Urinary bladder (tissue), 4 donors: ENCODE measurements around the gene WDR70. TPM values are rescaled to one million over a fixed set of nuclear protein-coding genes. Genes with fewer than 3 reads are reported as not detected.

Experiments
- DNase-seq: peaks from one replicate; pipeline ENCODE4 v3.0.0-alpha.2; 2015; ENCODE audit errors: extremely low spot score
- H3K27ac ChIP-seq: one replicate; pipeline ENCODE4 v1.5.1; 2013; ENCODE audit warnings: low read depth, mild to moderate bottlenecking, moderate library complexity
- H3K36me3 ChIP-seq: one replicate; pipeline ENCODE4 v1.6.1; 2013; ENCODE audit warnings: mild to moderate bottlenecking, moderate library complexity; ENCODE audit not compliant: insufficient read depth
- H3K4me1 ChIP-seq: one replicate; pipeline ENCODE4 v1.6.1; 2013; ENCODE audit warnings: mild to moderate bottlenecking, moderate library complexity; ENCODE audit not compliant: insufficient read depth
- H3K4me3 ChIP-seq: one replicate; pipeline ENCODE4 v1.5.1; 2013; ENCODE audit warnings: low read depth, low read length
- WGBS: extraction: QIAGEN DNeasy Blood & Tissue Kit; methylation state at CpG from one replicate; pipeline ENCODE4 v1.1.7; 2013; 5-methylcytosine and 5-hydroxymethylcytosine counted together
- polyA plus RNA-seq: library from polyadenylated mRNA; stranded (reverse); fragments of 200-250 nt; gene quantifications from one replicate; pipeline ENCODE4 v1.2.3, GENCODE V29; 2013
- total RNA-seq: library from RNA; depleted of rRNA; stranded (reverse); fragments of >200 nt; gene quantifications from one replicate; pipeline ENCODE4 v1.2.3, GENCODE V29; 2014
- donor health status: healthy with polysubstance abuse.
- donor health status: healthy.

The WDR70 gene
- total and polyA plus RNA-seq, 2 donors, result 19.3 to 48.3 TPM

DNA sequence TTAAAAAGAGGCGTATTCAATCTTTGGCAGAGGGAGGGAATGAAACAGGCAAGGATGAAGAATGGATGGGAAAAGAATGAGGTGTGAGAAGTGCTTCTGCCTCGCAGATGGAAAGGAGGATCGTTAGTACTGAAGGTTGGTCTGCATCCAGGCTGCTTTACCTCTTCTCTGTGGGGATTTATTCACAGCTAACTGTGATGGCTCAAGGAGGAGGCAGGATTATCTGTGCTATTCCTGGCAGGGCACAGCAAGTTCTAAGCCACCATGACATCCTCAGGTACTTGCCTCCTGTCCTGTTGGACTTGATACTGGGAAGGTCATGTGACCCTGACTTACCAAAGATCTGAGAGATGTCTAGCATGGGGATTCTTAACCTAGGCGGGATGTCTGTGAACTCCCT is 376.5 kb downstream of the WDR70 start:
- H3K4me1 ChIP-seq, result no peaks in the 10 kb centered on the region
- no peak overlapping the region for H3K27ac ChIP-seq
- no peak overlapping the region for H3K4me3 ChIP-seq
- no peaks in the 10 kb centered on the region for H3K36me3 ChIP-seq
- no peak for DNase-seq
- WGBS, result 90% methylated on average over 4 of the region's 4 CpGs

GRCh38 chr5:37756248-37756647 is 377.1 kb downstream of the WDR70 start:
- H3K27ac ChIP-seq, result no peak overlapping the region
- no peak for DNase-seq
- H3K4me3 ChIP-seq, result no peak overlapping the region

GRCh38 chr5:37757980-37758582 is 379.0 kb downstream of the WDR70 start:
- H3K4me1 ChIP-seq, result no peaks in the 10 kb centered on the region
- no peak overlapping the region for H3K4me3 ChIP-seq
- no peaks in the 10 kb centered on the region for H3K36me3 ChIP-seq
- H3K27ac ChIP-seq, result no peak overlapping the region
- 95% methylated on average over 4 of the region's 4 CpGs for WGBS
- DNase-seq, result no peak

More at GRCh38 chr5:37756248-37756647, 377.1 kb downstream of the WDR70 start:
- Histone ChIP-seq H3K36me3 (no peaks in the 10 kb centered on the region), H3K4me1 (no peaks in the 10 kb centered on the region)

DNA sequence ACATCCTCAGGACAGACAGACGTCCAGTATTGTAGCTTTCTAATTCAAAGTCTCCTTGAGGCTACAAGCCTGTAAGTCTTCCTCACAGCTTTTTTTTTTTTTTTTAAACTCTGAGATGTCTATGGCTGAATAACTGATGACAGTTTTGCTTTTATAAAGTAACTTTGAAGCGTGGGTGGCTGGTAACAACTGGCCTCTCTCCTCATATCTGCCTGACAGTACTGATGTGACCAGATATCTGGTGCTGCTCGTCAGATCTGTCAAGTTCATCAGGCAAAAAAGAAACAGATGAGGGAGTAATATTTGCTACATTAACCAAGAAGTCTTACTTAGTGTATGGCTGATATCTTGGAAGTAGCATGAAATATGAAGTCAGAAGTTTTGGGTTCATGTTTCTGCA is 388.1 kb downstream of the WDR70 start:
- no peaks in the 10 kb centered on the region for H3K4me1 ChIP-seq

GRCh38 chr5:37767961-37768360 is 388.8 kb downstream of the WDR70 start:
- H3K4me1 ChIP-seq, result no peaks in the 10 kb centered on the region
- H3K27ac ChIP-seq, result no peak overlapping the region
- no peaks in the 10 kb centered on the region for H3K36me3 ChIP-seq
- 90% methylated on average over 4 of the region's 4 CpGs for WGBS
- H3K4me3 ChIP-seq, result no peak overlapping the region
- no peak for DNase-seq

More for the DNA sequence above, 388.1 kb downstream of the WDR70 start:
- Histone ChIP-seq H3K4me3 (no peak overlapping the region), H3K36me3 (no peaks in the 10 kb centered on the region), H3K27ac (no peak overlapping the region)
- 84% methylated on average over 3 of the region's 3 CpGs for WGBS
- DNase-seq, result no peak

DNA sequence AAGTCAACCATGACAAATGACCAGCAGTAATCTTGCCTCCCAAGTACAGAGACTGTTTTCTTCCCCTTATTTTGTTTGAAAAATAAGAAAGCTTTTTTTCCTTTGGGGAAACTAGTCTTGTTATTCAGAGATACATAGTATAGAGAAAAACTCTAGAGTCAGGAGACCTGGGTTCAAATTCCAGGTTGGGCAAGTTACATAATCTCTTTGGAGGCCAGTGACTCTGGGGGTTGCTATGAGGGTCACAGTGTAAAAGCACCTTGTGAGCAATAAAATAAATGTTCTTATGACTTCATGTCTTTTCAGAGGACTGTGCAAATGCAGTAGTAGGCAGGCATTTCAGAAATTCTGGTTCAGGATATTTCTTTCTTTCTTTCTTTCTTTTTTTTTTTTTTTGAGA is 389.3 kb downstream of the WDR70 start:
- Histone ChIP-seq H3K4me1 (no peaks in the 10 kb centered on the region), H3K4me3 (no peak overlapping the region), H3K27ac (no peak overlapping the region), H3K36me3 (no peaks in the 10 kb centered on the region)
- no peak for DNase-seq

- no peak overlapping the region for H3K27ac ChIP-seq
- H3K4me1 ChIP-seq, result no peaks in the 10 kb centered on the region
- H3K4me3 ChIP-seq, result no peak overlapping the region
- 83% methylated on average over 4 of the region's 4 CpGs for WGBS
- no peaks in the 10 kb centered on the region for H3K36me3 ChIP-seq
- no peak for DNase-seq
Measured at GRCh38 chr5:37769108-37769507, 390.0 kb downstream of the WDR70 start.

DNA sequence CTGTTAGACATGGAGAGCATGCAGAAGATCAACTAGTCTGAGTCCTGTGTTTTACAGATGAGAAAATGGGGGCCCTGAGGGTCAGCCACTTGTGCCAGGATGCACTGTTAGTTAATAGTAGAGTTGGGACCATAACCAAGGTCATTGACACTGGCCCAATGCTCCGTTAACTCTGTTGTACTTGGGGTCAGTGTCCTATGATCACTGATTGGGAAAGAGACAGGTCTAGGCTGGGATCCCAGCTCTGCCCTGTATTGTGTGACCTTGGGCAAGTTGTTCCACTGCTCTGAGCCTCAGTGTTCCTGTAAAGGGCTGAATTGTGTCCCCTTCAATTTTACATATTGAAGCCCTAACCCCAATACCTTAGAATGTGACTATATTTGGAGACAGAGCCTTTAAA is 390.7 kb downstream of the WDR70 start:
- 87% methylated on average over 1 of the region's 1 CpG for WGBS
- Histone ChIP-seq H3K4me1 (no peaks in the 10 kb centered on the region), H3K36me3 (no peaks in the 10 kb centered on the region), H3K4me3 (no peak overlapping the region), H3K27ac (no peak overlapping the region)
- DNase-seq, result no peak

- Histone ChIP-seq H3K27ac (no peak overlapping the region), H3K36me3 (no peaks in the 10 kb centered on the region), H3K4me1 (no peaks in the 10 kb centered on the region), H3K4me3 (no peak overlapping the region)
- 26% methylated on average over 1 of the region's 1 CpG for WGBS
- DNase-seq, result no peak
Measured at GRCh38 chr5:37770786-37771185, 391.7 kb downstream of the WDR70 start.

DNA sequence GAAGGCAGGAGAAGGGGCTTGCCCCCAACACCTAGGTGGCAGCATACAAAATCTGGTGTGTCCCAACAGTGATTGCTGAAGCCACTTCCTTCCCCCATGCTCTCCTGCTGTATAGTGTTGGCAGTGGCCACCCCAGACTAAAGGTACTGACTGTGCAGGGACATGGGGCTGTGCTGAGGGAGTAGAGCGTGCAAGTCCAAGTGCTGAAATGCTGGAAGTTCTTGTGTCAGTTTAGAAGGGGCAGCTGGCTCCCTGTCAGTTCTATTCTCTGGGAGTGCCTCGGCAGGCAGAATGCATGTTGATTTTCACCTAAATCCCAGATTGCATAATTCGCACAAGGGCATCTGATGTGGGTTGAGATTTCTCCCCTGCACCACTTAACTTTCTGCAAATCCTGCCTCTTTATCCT is 392.1 kb downstream of the WDR70 start:
- Histone ChIP-seq H3K4me1 (no peaks in the 10 kb centered on the region), H3K27ac (no peak overlapping the region), H3K4me3 (no peak overlapping the region), H3K36me3 (no peaks in the 10 kb centered on the region)
- DNase-seq, result no peak
- 39% methylated on average over 3 of the region's 3 CpGs for WGBS

GRCh38 chr5:37771731-37772130 is 392.6 kb downstream of the WDR70 start:
- H3K4me3 ChIP-seq, result no peak overlapping the region
- no peak overlapping the region for H3K27ac ChIP-seq
- no peak for DNase-seq
- H3K4me1 ChIP-seq, result no peaks in the 10 kb centered on the region
- 81% methylated on average over 2 of the region's 2 CpGs for WGBS
- H3K36me3 ChIP-seq, result no peaks in the 10 kb centered on the region

DNA sequence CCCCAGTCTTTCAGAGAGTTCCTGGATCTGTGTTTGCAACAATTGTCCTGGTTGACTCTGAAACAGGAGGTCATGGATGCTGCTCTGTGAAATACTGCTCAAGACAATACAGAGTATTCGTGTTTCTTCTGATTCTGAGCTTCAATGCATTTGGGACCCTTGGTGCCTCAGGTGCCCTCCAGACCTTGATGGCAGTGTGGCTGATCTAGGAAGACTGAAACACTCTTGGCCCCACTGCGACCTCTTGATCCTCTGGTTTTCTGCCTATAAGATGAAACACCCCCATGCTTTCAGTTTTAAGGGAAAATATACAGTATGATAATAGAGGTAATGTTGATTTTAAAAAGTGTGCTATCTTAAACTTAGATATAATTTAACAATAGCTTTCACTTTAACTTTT is 393.1 kb downstream of the WDR70 start:
- DNase-seq, result no peak
- Histone ChIP-seq H3K36me3 (no peaks in the 10 kb centered on the region), H3K4me1 (no peaks in the 10 kb centered on the region), H3K27ac (no peak overlapping the region), H3K4me3 (no peak overlapping the region)
- 95% methylated on average over 2 of the region's 2 CpGs for WGBS

- Histone ChIP-seq H3K27ac (no peak overlapping the region), H3K36me3 (no peaks in the 10 kb centered on the region), H3K4me3 (no peak overlapping the region), H3K4me1 (no peaks in the 10 kb centered on the region)
- no peak for DNase-seq
- WGBS, result 95% methylated on average over 1 of the region's 1 CpG
Measured at GRCh38 chr5:37773809-37774208, 394.7 kb downstream of the WDR70 start.

DNA sequence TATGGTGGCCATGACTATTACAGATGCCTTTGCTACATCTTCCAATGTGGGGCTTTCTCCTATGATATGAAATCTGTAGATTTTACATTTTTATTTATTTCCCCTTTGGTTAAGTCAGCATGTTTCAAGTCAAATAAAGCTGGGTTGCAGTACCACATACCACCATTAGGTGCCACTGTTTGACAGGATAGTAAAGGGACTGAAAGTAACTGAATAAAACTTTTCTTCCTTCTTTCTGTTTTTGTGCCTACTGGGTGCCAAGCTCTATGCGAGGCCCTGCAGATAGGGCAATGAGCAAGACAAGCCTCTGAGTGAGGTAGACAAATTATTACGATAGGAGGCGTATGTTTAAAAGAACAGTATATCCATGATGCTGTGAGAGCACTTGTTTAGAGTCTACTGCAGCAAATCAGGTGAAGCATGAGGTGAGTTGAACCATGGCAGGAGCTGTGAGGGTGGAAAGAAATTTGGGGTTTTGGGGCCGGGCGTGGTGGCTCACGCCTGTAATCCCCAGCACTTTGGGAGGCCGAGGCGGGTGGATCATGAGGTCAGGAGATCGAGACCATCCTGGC is 395.9 kb downstream of the WDR70 start:
- no peak for DNase-seq
- WGBS, result 97% methylated on average over 9 of the region's 9 CpGs
- Histone ChIP-seq H3K4me1 (no peaks in the 10 kb centered on the region), H3K27ac (no peak overlapping the region), H3K36me3 (no peaks in the 10 kb centered on the region), H3K4me3 (no peak overlapping the region)

- WGBS, result 45% methylated on average over 7 of the region's 7 CpGs
- no peak overlapping the region for H3K4me3 ChIP-seq
- no peaks in the 10 kb centered on the region for H3K4me1 ChIP-seq
- H3K27ac ChIP-seq, result no peak overlapping the region
- no peak for DNase-seq
- H3K36me3 ChIP-seq, result no peaks in the 10 kb centered on the region
Measured at GRCh38 chr5:37776826-37777225, 397.7 kb downstream of the WDR70 start.
